HG03354 (cell line): Measurements from ENCODE around the gene PCDHGA7.
A peak's percentile ranks its signal among the peaks of the same experiment; 100 is the strongest.
"Not testable (repeated sequence)": the region's sequence is repeated elsewhere in the genome, so short reads cannot be mapped to it uniquely, and the experiment has no call there.

Source experiments
- ATAC-seq: cut with Tn5 transposase; IDR thresholded peaks from one replicate; pipeline ENCODE4 v1.9.1; 2021; ENCODE audit warnings: mild to moderate bottlenecking; ENCODE audit not compliant: unreplicated experiment, poor library complexity, severe bottlenecking

The PCDHGA7 gene

GRCh38 chr5:141382469-141383294 lies at the start of gene PCDHGA7:
Gene PCDHGA7, plus strand, starts transcription at chr5:141382742. Its CDS starts 158 bp downstream, at chr5:141382900.
- ATAC-seq, result no peak

- ATAC-seq, result no peak
Observed at GRCh38 chr5:141338538-141339306, 43.8 kb upstream of the PCDHGA7 start, which contains the start of gene PCDHGA2. Gene PCDHGA2, plus strand, starts transcription at chr5:141338760.

- not testable (repeated sequence) for ATAC-seq
Observed at GRCh38 chr5:141340781-141341354, 41.7 kb upstream of the PCDHGA7 start.

GRCh38 chr5:141342773-141343172 lies 39.8 kb upstream of the PCDHGA7 start:
- ATAC-seq, result no peak

GRCh38 chr5:141343242-141343952 lies 39.1 kb upstream of the PCDHGA7 start, which contains the start of gene PCDHGA3:
Gene PCDHGA3, plus strand, starts transcription at chr5:141343829. Its CDS starts 205 bp downstream, at chr5:141344034.
- no peak for ATAC-seq

- ATAC-seq, result no peak
Observed at GRCh38 chr5:141343953-141344463, 38.5 kb upstream of the PCDHGA7 start.

GRCh38 chr5:141345327-141345726 lies 37.2 kb upstream of the PCDHGA7 start:
- ATAC-seq, result no peak

GRCh38 chr5:141346017-141346416 lies 36.5 kb upstream of the PCDHGA7 start:
- not testable (repeated sequence) for ATAC-seq

GRCh38 chr5:141349917-141350619 lies 32.5 kb upstream of the PCDHGA7 start, which contains the start of gene PCDHGB1:
Gene PCDHGB1, plus strand, starts transcription at chr5:141350099. Its CDS starts 162 bp downstream, at chr5:141350261.
- no peak for ATAC-seq

GRCh38 chr5:141351591-141351990 lies 31.0 kb upstream of the PCDHGA7 start:
- no peak for ATAC-seq

- ATAC-seq, result no peak
Observed at GRCh38 chr5:141354900-141355469, 27.6 kb upstream of the PCDHGA7 start, which contains the start of gene PCDHGA4. Gene PCDHGA4, plus strand, starts transcription at chr5:141355021. Its CDS starts 87 bp downstream, at chr5:141355108.

GRCh38 chr5:141355641-141356040 lies 26.9 kb upstream of the PCDHGA7 start:
- no peak for ATAC-seq

- no peak for ATAC-seq
Observed at GRCh38 chr5:141356133-141356532, 26.4 kb upstream of the PCDHGA7 start.

- no peak for ATAC-seq
Observed at GRCh38 chr5:141356950-141357349, 25.6 kb upstream of the PCDHGA7 start.

GRCh38 chr5:141359790-141360426 lies 22.6 kb upstream of the PCDHGA7 start, which contains the start of gene PCDHGB2:
Gene PCDHGB2, plus strand, starts transcription at chr5:141359994. Its CDS starts 142 bp downstream, at chr5:141360136.
- ATAC-seq, result peak; percentile 65

GRCh38 chr5:141360685-141361084 lies 21.9 kb upstream of the PCDHGA7 start:
- no peak for ATAC-seq

- no peak for ATAC-seq
Observed at GRCh38 chr5:141362719-141363118, 19.8 kb upstream of the PCDHGA7 start.
